Mesothelial cell of epicardium (in vitro differentiated cells): ENCODE data around the gene FKTN. TPM values are rescaled to one million over a fixed set of nuclear protein-coding genes. Genes with fewer than 3 reads are reported as not detected.

Experiments used
- DNase-seq, 2 experiments: peaks; one replicate each; pipeline ENCODE4 v3.0.0; 2021; ENCODE audit warnings: low spot score in 2 of 2; ENCODE audit not compliant: unreplicated experiment in 2 of 2
- H3K27ac Mint-ChIP-seq: 2 replicates; pipeline ENCODE4 v1.8.0; 2021; ENCODE audit warnings: mixed read lengths
- H3K27me3 Mint-ChIP-seq: 2 replicates; pipeline ENCODE4 v1.8.0; 2021; ENCODE audit warnings: low read depth, mixed read lengths
- H3K36me3 Mint-ChIP-seq: 2 replicates; pipeline ENCODE4 v1.8.0; 2021; ENCODE audit warnings: mixed read lengths
- H3K4me1 Mint-ChIP-seq: 2 replicates; pipeline ENCODE4 v1.8.0; 2021; ENCODE audit warnings: mixed read lengths
- H3K4me3 Mint-ChIP-seq: 2 replicates; pipeline ENCODE4 v1.8.0; 2021; ENCODE audit warnings: mild to moderate bottlenecking, moderate library complexity, mixed read lengths
- H3K9me3 Mint-ChIP-seq: 2 replicates; pipeline ENCODE4 v1.8.0; 2021; ENCODE audit warnings: mixed read lengths
- total RNA-seq: library from RNA; stranded (reverse); gene quantifications from 3 replicates; pipeline ENCODE4 v1.2.1, GENCODE V29; 2021
- TF ChIP-seq, protein P1 (sequence below): fragments of 200-600 bp; sonication (generic); IDR thresholded peaks from one replicate; pipeline ENCODE4 v1.5.0; 2021; ENCODE audit warnings: antibody characterized with exemption; ENCODE audit not compliant: unreplicated experiment

FKTN gene
- total RNA-seq, 1 donor from 2014 or later: 26.8 TPM

DNA sequence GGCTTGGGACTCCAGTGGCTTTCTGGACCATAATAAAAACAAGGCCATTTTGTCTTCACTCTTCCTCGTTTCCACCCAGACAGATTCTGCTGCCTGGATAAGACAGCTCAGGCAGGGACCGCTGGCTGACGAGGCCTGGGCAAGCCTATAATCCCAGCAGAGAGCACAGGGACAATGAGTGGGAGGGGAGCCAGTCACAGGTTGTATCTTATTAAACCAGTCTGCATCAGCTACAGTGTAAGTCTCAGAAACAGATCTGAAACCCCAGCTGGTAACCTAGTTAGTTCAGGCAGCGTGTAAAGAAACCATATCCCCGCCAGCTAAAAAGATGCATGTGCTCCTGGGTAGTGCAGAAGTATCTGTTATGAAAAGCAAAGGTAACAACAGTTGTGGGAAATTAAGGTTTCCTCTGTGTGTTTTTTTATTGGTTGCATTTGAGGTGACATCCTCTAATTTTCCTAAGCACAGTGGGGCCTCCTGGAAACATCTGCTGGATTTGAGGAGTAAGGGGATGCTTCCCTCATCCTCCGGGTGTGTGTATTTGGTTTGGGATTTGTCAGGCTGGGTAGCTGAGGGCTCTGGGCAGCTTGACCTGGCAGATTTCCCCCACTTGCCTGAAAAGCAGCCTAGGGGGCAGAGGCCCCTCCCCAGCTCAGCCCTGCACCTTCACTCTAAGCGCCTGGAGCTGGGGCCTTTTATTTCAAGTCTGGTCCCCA lies 89.1 kb downstream of the FKTN start:
- peaks cover 5% of the 10 kb centered on the region for H3K9me3 Mint-ChIP-seq
- no peak overlapping the region for H3K4me3 Mint-ChIP-seq
- no peak for DNase-seq
- H3K36me3 Mint-ChIP-seq: peaks cover 4% of the 10 kb centered on the region
- TF ChIP-seq, protein P1, sequence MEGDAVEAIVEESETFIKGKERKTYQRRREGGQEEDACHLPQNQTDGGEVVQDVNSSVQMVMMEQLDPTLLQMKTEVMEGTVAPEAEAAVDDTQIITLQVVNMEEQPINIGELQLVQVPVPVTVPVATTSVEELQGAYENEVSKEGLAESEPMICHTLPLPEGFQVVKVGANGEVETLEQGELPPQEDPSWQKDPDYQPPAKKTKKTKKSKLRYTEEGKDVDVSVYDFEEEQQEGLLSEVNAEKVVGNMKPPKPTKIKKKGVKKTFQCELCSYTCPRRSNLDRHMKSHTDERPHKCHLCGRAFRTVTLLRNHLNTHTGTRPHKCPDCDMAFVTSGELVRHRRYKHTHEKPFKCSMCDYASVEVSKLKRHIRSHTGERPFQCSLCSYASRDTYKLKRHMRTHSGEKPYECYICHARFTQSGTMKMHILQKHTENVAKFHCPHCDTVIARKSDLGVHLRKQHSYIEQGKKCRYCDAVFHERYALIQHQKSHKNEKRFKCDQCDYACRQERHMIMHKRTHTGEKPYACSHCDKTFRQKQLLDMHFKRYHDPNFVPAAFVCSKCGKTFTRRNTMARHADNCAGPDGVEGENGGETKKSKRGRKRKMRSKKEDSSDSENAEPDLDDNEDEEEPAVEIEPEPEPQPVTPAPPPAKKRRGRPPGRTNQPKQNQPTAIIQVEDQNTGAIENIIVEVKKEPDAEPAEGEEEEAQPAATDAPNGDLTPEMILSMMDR: no peak
- no peak overlapping the region for H3K27ac Mint-ChIP-seq
- no peaks in the 10 kb centered on the region for H3K4me1 Mint-ChIP-seq
- H3K27me3 Mint-ChIP-seq: peaks cover 4% of the 10 kb centered on the region

DNA sequence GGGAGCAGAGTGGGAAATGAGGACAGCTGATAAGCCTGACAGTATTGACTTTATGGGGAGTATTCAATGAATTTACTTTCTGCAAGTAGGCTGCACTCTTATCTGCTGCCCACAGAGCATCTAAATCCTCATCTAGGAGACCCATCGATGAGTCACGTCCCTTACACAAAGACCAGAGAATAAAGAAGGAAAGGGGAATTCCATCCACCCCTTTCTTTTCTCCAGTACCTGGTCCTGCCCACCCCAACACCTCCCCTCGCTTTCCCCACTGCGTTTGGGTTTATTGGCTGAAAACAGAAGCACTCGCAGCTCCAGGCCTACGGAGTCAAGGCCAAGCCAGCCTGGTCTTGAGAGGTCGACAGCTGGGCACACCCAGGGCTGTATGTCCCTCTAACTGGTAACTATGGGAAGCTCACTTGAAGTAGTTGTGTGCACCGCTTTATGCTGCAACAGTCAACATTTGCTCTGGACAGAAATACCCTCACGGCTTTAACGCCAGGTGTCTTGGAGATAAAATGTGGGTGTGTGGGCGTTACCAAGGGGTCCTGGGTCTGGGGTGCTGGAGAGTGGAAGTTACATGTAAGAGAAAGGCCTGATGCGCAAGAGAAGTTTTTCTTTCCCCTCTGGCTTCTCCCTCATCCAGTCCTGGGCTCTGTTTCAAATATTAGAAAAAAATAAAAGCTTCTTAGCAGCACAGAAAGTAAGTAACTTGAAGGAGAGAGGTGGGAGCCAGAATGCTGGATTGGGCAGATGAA lies 89.8 kb downstream of the FKTN start:
- no peak overlapping the region for H3K27ac Mint-ChIP-seq
- H3K9me3 Mint-ChIP-seq: peaks cover 2% of the 10 kb centered on the region
- H3K4me3 Mint-ChIP-seq: no peak overlapping the region
- TF ChIP-seq, protein P1: no peak
- DNase-seq: no peak
- peaks cover 5% of the 10 kb centered on the region for H3K27me3 Mint-ChIP-seq
- H3K36me3 Mint-ChIP-seq: peaks cover 3% of the 10 kb centered on the region
- H3K4me1 Mint-ChIP-seq: no peaks in the 10 kb centered on the region

DNA sequence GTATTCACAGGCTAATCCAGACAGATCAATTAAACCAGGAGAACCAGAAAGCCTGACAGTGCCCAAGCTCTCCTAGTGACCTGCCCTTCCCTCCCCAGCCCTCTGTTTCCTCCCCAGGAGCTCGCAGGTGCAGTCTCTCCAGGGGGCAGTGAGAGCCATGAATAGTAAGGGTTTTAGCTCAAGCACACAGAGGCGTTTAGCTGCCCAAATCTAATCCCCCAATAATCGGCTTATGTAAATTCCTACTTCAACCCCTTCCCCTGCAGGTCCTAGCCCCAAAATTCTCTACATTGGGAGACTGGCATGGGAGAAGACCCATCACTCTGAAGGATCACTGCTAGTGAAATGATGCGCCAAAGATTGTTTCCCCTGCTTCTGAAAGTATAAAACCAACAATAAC lies 93.9 kb downstream of the FKTN start:
- no peak overlapping the region for H3K27ac Mint-ChIP-seq
- H3K4me1 Mint-ChIP-seq: peaks cover 5% of the 10 kb centered on the region
- H3K9me3 Mint-ChIP-seq: no peaks in the 10 kb centered on the region
- H3K36me3 Mint-ChIP-seq: no peaks in the 10 kb centered on the region
- no peak for DNase-seq
- H3K27me3 Mint-ChIP-seq: peaks cover 30% of the 10 kb centered on the region
- H3K4me3 Mint-ChIP-seq: no peak overlapping the region
- TF ChIP-seq, protein P1: no peak

DNA sequence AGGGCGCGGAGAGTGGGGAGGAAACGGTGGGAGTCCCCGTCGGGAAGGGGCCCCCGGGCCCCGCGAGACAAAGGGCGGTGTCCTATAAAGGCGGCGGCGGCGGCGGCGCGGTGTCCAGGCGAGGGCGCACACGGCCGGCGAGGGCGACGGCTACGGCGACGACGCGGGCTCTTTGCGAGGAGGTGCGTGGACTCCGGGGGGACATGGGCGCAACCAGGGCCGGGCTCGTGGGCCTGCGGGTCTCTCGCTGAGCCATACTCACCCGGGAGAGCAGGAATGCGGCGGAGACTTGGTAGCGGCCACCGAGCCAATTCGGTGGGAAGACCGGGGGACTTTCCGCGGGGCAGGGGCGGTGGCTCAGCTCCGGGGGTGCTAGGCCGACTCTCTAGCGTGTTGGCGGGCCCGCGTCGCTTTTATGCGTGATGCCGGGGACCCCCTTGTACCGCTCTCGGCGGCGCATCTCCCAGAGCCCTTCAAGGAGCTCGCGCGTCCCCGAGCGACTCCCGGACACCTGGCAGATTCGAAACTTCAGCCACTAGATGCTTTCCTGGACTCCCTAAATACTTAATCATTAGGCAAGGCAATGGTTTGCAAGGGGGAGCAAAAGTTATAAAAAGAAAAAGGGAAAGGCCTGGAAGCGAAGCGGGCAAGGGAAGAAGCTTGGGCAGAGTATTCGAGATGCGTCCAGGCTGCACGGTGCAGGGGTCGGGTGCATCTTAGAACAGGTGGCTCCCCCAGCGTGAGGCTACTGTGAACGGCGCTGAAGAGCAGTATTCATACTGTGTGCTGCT lies 98.4 kb downstream of the FKTN start:
- Mint-ChIP-seq H3K4me3 (peak overlapping the region; percentile 68), H3K27ac (no peak overlapping the region), H3K4me1 (peaks cover 7% of the 10 kb centered on the region), H3K27me3 (peaks cover 47% of the 10 kb centered on the region), H3K36me3 (no peaks in the 10 kb centered on the region), H3K9me3 (no peaks in the 10 kb centered on the region)
- TF ChIP-seq, protein P1: no peak
- DNase-seq: peak in 1 of 2 experiments; percentile 53

DNA sequence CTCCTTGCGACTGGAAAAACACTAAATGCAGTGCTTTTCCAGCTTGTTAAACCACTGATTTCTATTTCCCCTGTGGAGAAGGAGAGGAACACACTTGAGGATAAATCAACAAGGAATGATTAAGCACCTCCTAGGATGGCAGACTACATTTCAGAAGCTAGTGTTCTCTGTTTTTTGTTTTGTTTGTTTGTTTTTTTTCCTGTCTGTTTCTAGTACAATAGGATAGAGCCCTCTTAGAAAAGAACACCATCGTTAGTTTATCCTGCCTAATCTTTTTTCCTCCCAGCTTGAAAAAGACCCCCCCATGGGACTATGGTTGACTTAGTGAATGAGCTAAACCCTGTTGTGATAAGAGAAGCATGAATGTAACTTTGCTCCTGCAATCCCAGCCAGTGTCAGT lies 100.4 kb downstream of the FKTN start:
- Mint-ChIP-seq H3K27me3 (peaks cover 44% of the 10 kb centered on the region), H3K4me3 (no peak overlapping the region), H3K36me3 (no peaks in the 10 kb centered on the region), H3K27ac (no peak overlapping the region), H3K9me3 (no peaks in the 10 kb centered on the region), H3K4me1 (peaks cover 7% of the 10 kb centered on the region)
- TF ChIP-seq, protein P1: no peak
- DNase-seq: no peak
